ENCODE data around the gene PKDREJ.

The PKDREJ gene

GRCh38 chr22:46272762-46273431 lies 9.8 kb upstream of the PKDREJ start:
- no peak overlapping the region for H3K27ac ChIP-seq (ENCODE audit: low read length)
- H3K9me3 ChIP-seq (replicated peaks; ENCODE audit: insufficient read depth, low read length) = no peaks in the 10 kb centered on the region
- no peaks in the 10 kb centered on the region for H3K79me2 ChIP-seq (ENCODE audit: low read length)
- no peaks in the 10 kb centered on the region for H3F3A ChIP-seq (ENCODE audit: insufficient read depth, low read length)
- H3K9ac ChIP-seq (ENCODE audit: low read length) = no peak overlapping the region
- no peaks in the 10 kb centered on the region for H4K20me1 ChIP-seq (ENCODE audit: insufficient read depth, low read length)
- DNase-seq = no peak
- H3K9me2 ChIP-seq (replicated peaks; ENCODE audit: insufficient read depth, low read length) = no peaks in the 10 kb centered on the region
- no peak for TF ChIP-seq EZH2phosphoT487 (IDR thresholded peaks at IDR 0.05; ENCODE audit: low read length)
- no peak for TF ChIP-seq EZH2 (optimal IDR thresholded peaks at IDR 0.05; ENCODE audit: low read depth, low read length)
- no peak for TF ChIP-seq CTCF (IDR thresholded peaks at IDR 0.05; ENCODE audit: low read length)
- H3K4me2 ChIP-seq (ENCODE audit: low read depth, low read length) = no peak overlapping the region
- H3K4me1 ChIP-seq (ENCODE audit: low read length) = no peaks in the 10 kb centered on the region
- no peak overlapping the region for H3K4me3 ChIP-seq (ENCODE audit: low read length)
- no peaks in the 10 kb centered on the region for H3K27me3 ChIP-seq (replicated peaks; ENCODE audit: insufficient read depth, low read length)
- H3K36me3 ChIP-seq (replicated peaks; ENCODE audit: insufficient read depth, low read length) = no peaks in the 10 kb centered on the region
- no peak overlapping the region for H2AFZ ChIP-seq (ENCODE audit: low read length)

DNA sequence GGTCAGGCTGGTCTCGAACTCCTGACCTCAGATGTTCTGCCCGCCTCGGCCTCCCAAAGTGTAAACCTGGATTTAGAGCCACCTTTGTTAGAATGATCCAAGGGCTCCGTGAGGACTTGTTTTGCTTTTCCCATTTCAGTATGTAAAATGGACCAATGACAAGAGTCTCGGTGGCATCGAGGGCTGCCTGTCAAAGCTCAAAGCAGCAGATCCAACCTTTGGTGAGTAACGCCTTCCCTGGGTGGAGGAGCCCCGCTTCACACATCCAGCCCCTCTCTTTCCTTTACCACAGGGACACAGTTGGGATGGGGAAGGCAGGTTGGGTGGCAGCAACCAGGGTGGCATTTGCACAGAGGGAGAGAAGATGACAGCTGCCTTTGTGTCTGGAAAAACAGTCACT lies 9.1 kb upstream of the PKDREJ start:
- DNase-seq = no peak
- Histone ChIP-seq H3K9ac (ENCODE audit: low read length) (no peak overlapping the region), H3K27me3 (replicated peaks; ENCODE audit: insufficient read depth, low read length) (no peaks in the 10 kb centered on the region), H3K79me2 (ENCODE audit: low read length) (no peaks in the 10 kb centered on the region), H3K9me3 (replicated peaks; ENCODE audit: insufficient read depth, low read length) (no peaks in the 10 kb centered on the region), H2AFZ (ENCODE audit: low read length) (no peak overlapping the region), H3F3A (ENCODE audit: insufficient read depth, low read length) (no peaks in the 10 kb centered on the region), H3K4me1 (ENCODE audit: low read length) (no peaks in the 10 kb centered on the region; the same call in 1 of the 2 replicates), H4K20me1 (ENCODE audit: insufficient read depth, low read length) (no peaks in the 10 kb centered on the region), H3K9me2 (replicated peaks; ENCODE audit: insufficient read depth, low read length) (no peaks in the 10 kb centered on the region), H3K4me2 (ENCODE audit: low read depth, low read length) (no peak overlapping the region), H3K4me3 (ENCODE audit: low read length) (no peak overlapping the region), H3K27ac (ENCODE audit: low read length) (no peak overlapping the region), H3K36me3 (replicated peaks; ENCODE audit: insufficient read depth, low read length) (no peaks in the 10 kb centered on the region)
- TF ChIP-seq EZH2phosphoT487 (IDR thresholded peaks at IDR 0.05; ENCODE audit: low read length) (no peak), CTCF (IDR thresholded peaks at IDR 0.05; ENCODE audit: low read length) (no peak), EZH2 (optimal IDR thresholded peaks at IDR 0.05; ENCODE audit: low read depth, low read length) (no peak)

- H3K9ac ChIP-seq (ENCODE audit: low read length) = no peak overlapping the region
- no peaks in the 10 kb centered on the region for H3F3A ChIP-seq (ENCODE audit: insufficient read depth, low read length)
- no peaks in the 10 kb centered on the region for H3K36me3 ChIP-seq (replicated peaks; ENCODE audit: insufficient read depth, low read length)
- H3K79me2 ChIP-seq (ENCODE audit: low read length) = no peaks in the 10 kb centered on the region
- H3K9me2 ChIP-seq (replicated peaks; ENCODE audit: insufficient read depth, low read length) = no peaks in the 10 kb centered on the region
- DNase-seq = no peak
- H3K27ac ChIP-seq (ENCODE audit: low read length) = no peak overlapping the region
- no peak overlapping the region for H2AFZ ChIP-seq (ENCODE audit: low read length)
- H3K9me3 ChIP-seq (replicated peaks; ENCODE audit: insufficient read depth, low read length) = no peaks in the 10 kb centered on the region
- H3K4me3 ChIP-seq (ENCODE audit: low read length) = no peak overlapping the region
- no peak overlapping the region for H3K4me2 ChIP-seq (ENCODE audit: low read depth, low read length)
- peaks cover 5% of the 10 kb centered on the region; the same call in 1 of the 2 replicates for H3K27me3 ChIP-seq (replicated peaks; ENCODE audit: insufficient read depth, low read length)
- no peaks in the 10 kb centered on the region; the same call in 1 of the 2 replicates for H3K4me1 ChIP-seq (ENCODE audit: low read length)
- no peaks in the 10 kb centered on the region for H4K20me1 ChIP-seq (ENCODE audit: insufficient read depth, low read length)
- TF ChIP-seq EZH2 (optimal IDR thresholded peaks at IDR 0.05; ENCODE audit: low read depth, low read length) (no peak), CTCF (IDR thresholded peaks at IDR 0.05; ENCODE audit: low read length) (no peak), EZH2phosphoT487 (IDR thresholded peaks at IDR 0.05; ENCODE audit: low read length) (no peak)
These were observed 6.4 kb upstream of the PKDREJ start for GRCh38 chr22:46269564-46269963.

Measured in MM.1S (cell line).